ENCODE data around the gene NFIB. TPM values are rescaled to one million over a fixed set of nuclear protein-coding genes. Genes with fewer than 3 reads are reported as not detected.

The NFIB gene
- total RNA-seq, 1 donor from 2014 or later: not detected

DNA sequence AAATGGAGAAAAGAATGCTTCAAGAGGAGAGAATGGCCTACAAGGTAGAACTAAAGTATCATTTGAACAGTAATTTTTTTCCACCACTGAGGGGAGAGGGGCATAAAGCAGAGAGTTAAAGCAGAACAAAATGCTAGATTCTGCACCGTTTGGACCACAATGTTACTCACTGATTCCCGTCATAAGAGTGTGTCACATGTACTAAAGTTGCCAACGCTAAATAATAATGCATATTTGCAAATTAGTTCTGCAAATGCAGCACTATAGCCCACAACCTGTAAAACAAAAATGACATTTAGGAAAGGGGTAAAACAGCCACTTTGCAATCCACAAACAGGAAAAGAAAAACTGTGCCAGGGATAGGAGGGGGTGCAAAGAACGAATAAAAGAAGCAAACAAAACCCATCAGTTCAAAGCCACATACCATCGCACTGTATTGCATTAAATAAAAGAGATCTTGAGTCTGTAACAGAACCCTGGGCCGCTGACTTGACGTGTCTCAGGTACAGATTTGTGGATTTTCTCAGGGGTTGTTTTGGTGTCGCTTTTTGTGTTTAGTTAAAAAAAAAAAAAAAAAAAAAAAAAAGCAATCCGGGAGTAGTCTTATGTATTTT, 7.7 kb upstream of the NFIB start:
- intact Hi-C loops (cut with micrococcal nuclease): loop anchor here (1.0 to 5.0 kb wide), 4 partner anchors 7 to 1191 kb away; partner anchors contain the start of genes NFIB, PSIP1 and ZDHHC21

DNA sequence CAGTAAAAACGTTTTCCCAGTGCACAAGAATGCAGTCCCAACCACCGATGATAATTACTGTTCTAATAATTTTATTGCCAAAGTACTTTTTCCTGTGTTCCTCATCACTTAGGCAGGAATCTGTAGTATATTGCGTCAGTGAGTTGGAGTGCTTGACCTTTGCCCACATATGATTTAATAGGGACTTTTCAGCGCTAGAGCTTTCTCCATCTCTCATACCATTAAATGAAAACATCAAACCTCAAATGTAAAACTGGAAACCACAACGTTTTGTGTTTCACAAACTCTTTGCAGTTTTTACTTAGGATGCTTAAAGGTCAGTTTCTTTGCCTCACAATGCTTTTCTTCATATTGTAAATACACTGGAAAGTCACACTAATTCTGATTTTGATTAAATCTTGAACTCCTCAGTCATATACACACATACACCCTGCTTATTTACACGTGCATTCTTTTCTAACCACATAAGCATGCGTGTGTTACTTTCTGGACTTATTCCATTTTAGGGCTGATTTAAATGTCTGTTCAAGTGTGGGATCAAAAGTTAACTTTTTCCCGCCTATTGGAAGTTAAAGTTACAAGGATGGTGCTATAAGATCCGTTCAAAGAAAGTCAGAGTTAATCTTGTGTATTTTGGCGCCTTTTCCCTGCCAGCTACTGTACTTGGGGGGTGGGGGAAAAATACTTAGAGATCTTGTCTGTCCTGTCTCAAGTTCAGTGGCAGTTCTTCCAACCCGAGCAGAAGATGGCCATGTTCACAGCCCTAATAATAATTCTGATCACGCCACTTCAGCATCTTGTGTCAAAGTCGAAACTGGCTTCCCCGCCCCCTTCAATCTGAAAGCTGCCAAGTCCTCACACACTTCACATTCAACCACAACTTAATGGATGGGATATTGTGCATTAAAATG, 6.6 kb upstream of the NFIB start:
- intact Hi-C loops (cut with micrococcal nuclease): loop anchor here (5.0 kb wide), 2 partner anchors 372 to 1192 kb away; partner anchors contain the start of genes PSIP1 and ZDHHC21

- intact Hi-C loops (cut with micrococcal nuclease): no loop called here
Measured at GRCh38 chr9:14318934-14319580, 5.1 kb upstream of the NFIB start.

GRCh38 chr9:14318361-14318760, 4.4 kb upstream of the NFIB start:
- intact Hi-C loops (cut with micrococcal nuclease): no loop called here

- intact Hi-C loops (cut with micrococcal nuclease): no loop called here
Measured at GRCh38 chr9:14317667-14318320, 3.9 kb upstream of the NFIB start.

- intact Hi-C loops (cut with micrococcal nuclease): no loop called here
Measured at GRCh38 chr9:14316602-14317300, 2.8 kb upstream of the NFIB start.

GRCh38 chr9:14315875-14316601, 2.1 kb upstream of the NFIB start:
- intact Hi-C loops (cut with micrococcal nuclease): no loop called here

DNA sequence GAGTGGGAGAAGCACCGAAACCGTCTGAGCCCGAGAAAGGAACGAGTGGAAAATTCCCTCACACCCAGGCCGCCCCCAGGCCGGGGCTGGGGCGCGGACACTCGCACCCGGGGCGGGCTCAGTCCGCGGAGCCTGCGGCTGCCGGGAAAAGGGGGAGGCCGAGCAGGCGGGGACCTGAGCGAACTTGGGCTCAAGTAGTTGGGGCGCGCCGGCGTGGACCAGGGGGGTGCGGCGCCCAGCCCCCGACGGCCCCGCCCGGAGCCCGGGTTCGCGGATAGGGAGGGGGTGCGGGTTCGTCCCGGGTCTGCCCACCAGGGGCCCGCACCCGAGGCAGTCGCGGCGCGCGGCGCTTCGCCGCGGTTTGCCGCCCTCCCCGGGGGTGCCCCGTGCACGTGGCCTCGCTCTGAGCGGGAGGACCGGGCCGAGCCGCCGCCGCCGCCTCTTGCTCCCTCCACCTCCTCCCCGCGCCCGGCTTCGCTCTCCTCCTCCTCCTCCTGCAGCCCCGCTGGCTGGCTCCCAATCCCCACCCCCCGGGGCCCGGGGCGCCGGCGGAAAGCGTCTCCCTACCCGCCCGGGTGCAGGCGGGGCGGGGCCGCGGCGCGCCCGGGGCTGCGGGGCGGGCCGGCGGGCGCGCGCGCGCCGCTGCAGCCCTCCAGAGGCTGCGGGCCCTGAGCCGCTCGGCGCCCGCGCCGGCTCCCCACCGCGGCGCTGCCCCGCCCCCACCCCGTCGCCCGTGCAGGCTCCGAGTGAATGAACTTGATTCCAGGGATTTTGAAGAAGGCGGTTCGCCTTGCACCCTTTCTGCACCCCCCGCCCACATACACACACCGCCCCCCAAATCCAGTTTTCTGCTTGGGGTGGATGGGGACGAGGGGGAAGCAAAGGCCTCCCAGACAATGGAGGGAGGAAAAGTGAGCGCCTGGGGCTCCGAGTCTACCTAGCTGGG, 1.3 kb upstream of the NFIB start:
- intact Hi-C loops (cut with micrococcal nuclease): loop anchor here (1.0 kb wide), 1 partner anchor 7 kb away; no protein-coding TSS in a partner anchor

GRCh38 chr9:14314424-14314928, 535 bp upstream of the NFIB start:
- intact Hi-C loops (cut with micrococcal nuclease): loop anchor here (1.0 kb wide), 1 partner anchor 8 kb away; no protein-coding TSS in a partner anchor

- intact Hi-C loops (cut with micrococcal nuclease): loop anchor here (2.0 kb wide), 1 partner anchor 35 kb away; no protein-coding TSS in a partner anchor
Measured at GRCh38 chr9:14313378-14313940, 482 bp downstream of the NFIB start.

DNA sequence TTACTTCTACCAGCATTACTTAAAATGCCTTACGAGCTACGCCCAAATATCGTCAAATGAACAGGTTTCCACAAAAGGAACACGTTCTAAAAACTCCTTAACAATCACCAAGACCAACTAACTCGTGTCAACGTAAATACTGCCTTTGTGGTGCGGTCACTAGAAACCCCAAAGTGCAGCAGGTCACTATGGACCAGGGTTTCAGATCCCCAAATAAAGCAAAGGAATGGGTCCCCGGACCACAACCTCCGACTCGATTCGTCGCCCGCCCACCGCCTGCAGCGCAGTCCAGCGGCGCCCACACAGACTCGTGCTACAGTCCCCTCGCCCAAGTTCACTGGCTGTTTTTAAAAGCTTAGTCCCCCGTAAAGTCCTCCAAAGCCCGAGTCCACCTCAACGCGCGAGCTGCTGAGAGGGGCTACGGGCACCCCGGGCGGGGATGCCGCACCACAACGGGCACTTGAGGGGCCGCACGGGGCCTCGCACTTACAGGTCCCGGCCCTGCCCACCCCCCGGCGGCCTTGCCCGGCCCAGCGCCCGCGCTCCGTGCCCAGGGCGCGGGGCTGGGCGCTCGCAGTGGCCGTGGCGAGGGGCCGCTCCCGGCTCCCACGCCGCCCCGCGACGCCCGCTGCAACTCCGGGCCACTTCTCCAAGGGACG, 1.1 kb downstream of the NFIB start:
- intact Hi-C loops (cut with micrococcal nuclease): loop anchor here (2.0 kb wide), 1 partner anchor 36 kb away; no protein-coding TSS in a partner anchor

- intact Hi-C loops (cut with micrococcal nuclease): loop anchor here (2.0 kb wide), 1 partner anchor 37 kb away; no protein-coding TSS in a partner anchor
Measured at GRCh38 chr9:14311956-14312685, 1.8 kb downstream of the NFIB start.

DNA sequence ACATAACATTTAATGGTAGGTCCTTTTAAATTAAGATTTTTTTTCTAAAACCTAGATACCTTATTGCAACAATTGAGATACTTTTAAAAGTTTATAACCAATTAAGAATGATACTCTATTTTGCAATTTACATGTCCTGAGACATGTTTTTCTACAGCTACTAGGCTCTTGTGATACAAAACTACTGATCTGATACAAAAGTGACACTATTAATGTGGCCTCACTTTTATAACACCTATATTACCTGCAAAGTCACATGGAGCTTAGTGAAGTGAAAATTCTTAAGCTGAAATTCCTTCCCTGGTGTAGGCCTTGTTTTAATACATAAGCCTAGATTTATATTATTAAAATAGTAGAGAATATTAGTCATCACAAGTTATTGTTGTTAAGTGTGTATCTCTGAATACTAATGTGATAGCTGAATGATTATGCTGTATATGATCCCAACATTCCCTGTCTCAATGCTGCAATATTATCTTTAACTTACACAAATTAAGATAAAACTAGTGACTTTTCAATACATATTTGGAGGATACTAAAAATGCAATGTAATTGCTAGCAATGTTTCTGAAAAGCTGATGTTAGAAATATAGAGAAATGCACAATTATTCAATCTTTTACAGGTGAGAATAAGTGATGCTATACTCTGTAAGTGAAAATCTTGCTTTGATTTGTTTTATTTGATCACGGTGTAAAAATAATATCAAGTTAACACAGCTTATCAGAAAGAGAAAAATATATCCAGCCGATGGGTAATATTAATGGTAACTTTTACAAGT, 2.6 kb downstream of the NFIB start:
- intact Hi-C loops (cut with micrococcal nuclease): no loop called here

DNA sequence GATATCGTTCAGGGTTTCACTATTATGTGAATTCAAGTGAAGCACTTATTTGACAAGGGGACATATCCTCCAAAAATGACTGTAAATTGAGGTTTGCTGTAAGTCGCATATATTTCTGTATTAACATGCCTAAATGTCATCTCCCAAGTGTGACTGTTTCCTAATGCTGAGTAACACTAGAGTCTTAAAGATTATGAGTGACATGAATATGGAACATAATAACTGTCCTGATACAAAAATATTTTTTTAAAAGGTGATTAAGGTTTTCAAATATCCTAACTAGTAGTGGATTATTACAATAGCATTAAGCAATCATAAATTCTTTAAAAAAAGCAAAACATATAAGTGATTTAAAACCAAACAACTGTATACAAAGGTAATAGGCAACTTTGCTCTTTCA, 3.6 kb downstream of the NFIB start:
- intact Hi-C loops (cut with micrococcal nuclease): no loop called here

- intact Hi-C loops (cut with micrococcal nuclease): no loop called here
Measured at GRCh38 chr9:14309403-14309802, 4.5 kb downstream of the NFIB start.

DNA sequence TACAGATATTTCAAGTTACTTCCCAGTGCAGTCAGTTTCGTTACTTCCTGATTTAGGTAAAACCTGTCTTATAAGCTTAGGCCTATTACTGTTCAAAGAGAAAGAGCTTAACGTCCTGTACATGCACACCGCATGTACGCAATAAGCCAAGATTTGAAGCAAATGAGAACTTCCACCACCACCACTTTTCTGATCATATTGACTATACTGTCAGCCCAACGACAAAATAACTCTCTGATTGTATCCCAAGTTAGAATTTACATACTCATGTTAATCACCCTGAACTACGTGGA, 5.1 kb downstream of the NFIB start:
- intact Hi-C loops (cut with micrococcal nuclease): no loop called here
